LNCAP (cell line): ENCODE results near the gene LRRC23.

Experiments used
- TF ChIP-seq, protein P1 (sequence below): fragments of 450-650 bp; IDR thresholded peaks from 2 replicates; pipeline ENCODE4 v1.5.1; 2017; ENCODE audit warnings: mild to moderate bottlenecking

Gene LRRC23

DNA sequence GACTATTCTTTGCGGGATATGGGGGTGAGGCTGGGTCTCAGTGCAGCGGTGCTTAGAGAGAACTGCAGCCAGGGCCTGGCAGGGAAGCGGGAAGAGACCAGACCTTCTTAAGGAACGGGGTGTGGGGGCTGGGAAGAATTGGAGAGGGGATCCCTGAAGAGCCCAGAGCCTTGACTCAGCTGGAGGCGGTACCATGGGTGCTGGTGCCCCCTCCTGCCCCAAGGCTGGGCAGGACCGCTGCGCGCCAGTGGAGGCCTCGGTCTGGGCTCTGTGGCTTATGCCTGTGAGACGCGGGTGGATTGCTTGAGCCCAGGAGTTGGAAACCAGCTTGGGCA lies 37.7 kb downstream of the LRRC23 start:
- TF ChIP-seq, protein P1, sequence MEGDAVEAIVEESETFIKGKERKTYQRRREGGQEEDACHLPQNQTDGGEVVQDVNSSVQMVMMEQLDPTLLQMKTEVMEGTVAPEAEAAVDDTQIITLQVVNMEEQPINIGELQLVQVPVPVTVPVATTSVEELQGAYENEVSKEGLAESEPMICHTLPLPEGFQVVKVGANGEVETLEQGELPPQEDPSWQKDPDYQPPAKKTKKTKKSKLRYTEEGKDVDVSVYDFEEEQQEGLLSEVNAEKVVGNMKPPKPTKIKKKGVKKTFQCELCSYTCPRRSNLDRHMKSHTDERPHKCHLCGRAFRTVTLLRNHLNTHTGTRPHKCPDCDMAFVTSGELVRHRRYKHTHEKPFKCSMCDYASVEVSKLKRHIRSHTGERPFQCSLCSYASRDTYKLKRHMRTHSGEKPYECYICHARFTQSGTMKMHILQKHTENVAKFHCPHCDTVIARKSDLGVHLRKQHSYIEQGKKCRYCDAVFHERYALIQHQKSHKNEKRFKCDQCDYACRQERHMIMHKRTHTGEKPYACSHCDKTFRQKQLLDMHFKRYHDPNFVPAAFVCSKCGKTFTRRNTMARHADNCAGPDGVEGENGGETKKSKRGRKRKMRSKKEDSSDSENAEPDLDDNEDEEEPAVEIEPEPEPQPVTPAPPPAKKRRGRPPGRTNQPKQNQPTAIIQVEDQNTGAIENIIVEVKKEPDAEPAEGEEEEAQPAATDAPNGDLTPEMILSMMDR, result no peak

DNA sequence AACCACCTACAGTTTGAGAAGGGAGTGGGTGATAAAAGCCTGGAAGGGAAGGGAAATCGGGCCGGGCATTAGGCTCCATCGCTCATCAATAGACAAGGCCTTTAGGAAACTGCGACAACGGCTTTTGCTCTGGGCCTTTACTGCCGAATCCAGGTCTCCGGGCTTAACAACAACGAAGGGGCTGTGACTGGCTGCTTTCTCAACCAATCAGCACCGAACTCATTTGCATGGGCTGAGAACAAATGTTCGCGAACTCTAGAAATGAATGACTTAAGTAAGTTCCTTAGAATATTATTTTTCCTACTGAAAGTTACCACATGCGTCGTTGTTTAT lies 38.7 kb downstream of the LRRC23 start:
- TF ChIP-seq, protein P1, result no peak

DNA sequence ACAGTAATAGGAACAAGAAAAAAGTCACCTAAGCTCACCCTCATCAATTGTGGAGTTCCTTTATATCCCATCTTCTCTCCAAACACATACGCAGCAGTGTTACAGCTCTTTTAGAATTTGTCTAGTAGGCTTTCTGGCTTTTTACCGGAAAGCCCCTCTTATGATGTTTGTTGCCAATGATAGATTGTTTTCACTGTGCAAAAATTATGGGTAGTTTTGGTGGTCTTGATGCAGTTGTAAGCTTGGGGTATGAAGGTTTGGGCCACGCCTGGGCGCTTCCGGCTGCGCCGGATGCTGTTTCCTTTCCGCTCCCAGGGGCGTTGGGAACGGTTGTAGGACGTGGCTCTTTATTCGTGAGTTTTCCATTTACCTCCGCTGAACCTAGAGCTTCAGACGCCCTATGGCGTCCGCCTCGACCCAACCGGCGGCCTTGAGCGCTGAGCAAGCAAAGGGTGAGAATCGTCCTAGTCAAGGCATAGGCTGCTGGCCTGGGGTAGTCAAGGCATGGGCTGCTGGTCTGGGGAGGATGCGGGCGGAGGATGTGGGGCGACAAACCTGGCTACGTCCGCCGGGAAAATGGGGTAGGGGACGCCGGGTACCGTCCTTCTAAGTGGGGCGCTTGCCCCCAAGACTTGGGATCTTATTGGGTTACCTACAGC lies 39.2 kb downstream of the LRRC23 start, which contains the start of the genes C12orf57 and RNU7-1:
Gene C12orf57, plus strand, starts transcription at position 301 of the 659 bp plus-strand sequence. Its CDS starts 100 bp downstream, at position 401.
Gene RNU7-1, plus strand, starts transcription at position 95 of the 659 bp plus-strand sequence.
- TF ChIP-seq, protein P1, result no peak

DNA sequence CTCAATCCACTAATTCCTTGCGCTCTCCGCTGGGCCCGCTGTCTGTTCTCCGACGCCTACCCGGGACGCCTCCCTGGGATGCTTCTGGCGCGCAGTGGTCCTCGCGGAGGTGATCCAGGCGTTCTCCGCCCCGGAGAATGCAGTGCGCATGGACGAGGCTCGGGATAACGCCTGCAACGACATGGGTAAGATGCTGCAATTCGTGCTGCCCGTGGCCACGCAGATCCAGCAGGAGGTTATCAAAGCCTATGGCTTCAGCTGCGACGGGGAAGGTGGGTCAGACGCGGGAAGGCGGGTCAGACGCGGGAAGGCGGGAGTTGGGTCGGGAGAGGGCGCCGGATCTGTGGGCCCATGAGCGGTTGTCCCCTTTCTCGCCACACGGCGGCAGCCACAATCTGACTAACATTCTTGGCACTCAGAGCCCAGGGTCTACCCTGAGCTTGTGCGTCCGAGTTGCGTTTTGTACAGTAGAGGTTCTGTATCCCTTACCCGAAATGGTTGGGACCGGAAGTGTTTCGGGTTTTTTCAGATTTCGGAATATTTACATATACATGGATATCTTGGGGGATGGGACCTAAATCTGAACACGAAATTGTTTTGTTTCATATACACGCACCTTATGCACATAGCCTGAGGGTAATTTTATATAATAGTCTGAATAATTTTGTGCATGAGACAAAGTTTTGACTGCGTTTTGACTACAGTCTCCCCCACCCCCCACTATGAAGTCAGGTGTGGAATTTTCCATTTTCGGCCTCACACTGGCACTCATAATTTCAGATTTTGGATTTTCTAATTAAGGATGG lies 40.0 kb downstream of the LRRC23 start:
- TF ChIP-seq, protein P1, result peak; percentile 84

DNA sequence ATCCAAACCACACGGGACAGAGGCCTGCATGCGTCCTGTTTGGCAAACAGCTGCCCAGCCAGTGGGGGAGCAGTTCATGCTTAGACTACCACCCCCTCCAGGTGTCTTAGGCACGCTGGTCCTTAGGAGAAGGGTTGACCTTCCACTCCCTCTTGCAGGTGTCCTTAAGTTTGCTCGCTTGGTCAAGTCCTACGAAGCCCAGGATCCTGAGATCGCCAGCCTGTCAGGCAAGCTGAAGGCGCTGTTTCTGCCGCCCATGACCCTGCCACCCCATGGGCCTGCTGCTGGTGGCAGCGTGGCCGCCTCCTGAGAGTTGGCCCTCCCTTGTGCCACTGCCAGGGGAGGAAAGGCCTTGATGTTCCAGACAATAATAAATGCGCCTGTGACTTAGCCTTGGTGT lies 41.0 kb downstream of the LRRC23 start:
- TF ChIP-seq, protein P1, result no peak

DNA sequence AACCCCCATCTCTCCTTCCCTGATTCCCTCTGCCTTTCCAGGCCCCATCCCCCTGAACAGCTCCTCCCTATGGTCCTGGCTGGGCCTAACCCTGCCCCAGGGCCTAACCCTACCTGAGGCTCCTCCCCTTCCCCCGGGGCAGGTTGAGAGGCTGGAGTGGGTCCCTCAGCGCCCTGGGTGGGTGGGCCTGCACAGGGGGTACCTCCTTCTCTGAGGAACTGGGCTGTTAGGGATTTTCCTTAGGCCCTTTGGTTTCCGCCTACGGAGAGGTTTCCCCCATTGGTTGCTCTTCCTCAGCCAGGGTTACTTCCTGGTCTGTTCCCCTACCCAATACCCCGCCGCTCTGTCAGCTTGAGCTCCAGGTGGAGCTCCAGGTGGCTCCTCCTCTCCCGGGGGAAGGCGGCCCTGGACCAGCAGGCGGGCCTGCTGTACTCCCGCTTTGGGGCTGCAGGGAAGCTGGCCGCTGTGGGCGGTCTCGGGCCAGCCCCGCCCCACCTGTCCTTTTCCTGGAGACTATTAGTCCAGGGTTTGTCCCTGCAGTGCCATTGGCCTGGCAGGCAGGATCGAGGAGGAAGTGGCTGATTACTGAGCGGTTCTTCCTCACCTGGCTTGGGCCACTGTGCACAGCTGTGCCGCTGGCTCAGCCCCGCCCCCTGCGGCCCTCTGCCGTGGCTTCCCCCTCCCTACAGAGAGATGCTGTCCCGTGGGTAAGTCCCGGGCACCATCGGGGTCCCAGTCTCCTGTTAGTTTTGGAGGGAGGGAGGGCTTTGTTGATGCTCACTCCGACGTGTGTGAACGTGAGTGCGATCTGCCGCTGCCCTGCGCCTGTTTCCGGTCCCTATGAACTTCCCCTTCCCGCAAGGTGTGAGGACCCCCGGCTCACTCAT lies 41.7 kb downstream of the LRRC23 start:
- TF ChIP-seq, protein P1, result no peak

DNA sequence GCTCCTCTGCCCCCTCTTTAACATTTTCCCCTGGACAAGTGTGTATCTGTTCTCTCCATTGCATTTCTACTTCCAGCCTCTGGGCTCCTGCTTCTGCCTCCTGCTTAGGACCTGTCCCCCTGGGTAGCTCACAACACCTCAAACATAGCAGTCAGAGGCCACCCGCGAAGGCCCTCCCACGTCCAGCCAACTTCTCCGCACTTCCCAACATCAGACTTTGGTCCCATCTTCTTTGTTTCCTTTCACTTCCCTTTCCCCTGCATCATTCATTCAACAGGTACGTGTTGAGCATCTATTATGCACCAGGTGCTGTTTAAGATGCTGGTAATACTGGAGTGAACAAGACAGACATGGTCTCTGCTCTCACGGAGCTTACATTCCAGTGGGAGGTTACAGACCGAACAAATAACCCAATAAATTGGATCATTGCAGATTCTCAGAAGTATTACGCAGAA lies 42.3 kb downstream of the LRRC23 start:
- TF ChIP-seq, protein P1, result no peak
